GM13977 (cell line): ENCODE measurements around the gene GSTA3.
"Not testable (repeated sequence)": the region's sequence is repeated elsewhere in the genome, so short reads cannot be mapped to it uniquely, and the experiment has no call there.

Experiments used
- DNase-seq: peaks from one replicate; pipeline ENCODE4 v3.0.0; 2012; ENCODE audit warnings: low spot score
- CTCF ChIP-seq: IDR thresholded peaks from 2 replicates; pipeline ENCODE4 v1.5.1; 2012; ENCODE audit warnings: mild to moderate bottlenecking, control low read depth; ENCODE audit not compliant: insufficient read depth; ENCODE audit errors: extremely low read depth, missing control alignments
- in situ Hi-C: fragments of 300-500 bp; cut with MboI; formaldehyde crosslinking; loops from one replicate; pipeline ENCODE4 v1.12.0; 2022; ENCODE audit warnings: low sequenced_read_pairs, low pct_unique_long_range_greater_than_20kb, mixed read lengths, inconsistent platforms; ENCODE audit not compliant: unreplicated experiment

Gene GSTA3

GRCh38 chr6:52909531-52909930 is at the start of gene GSTA3:
TSS of gene GSTA3 (minus strand) at chr6:52909698. CDS start at chr6:52905834, 3,864 bp downstream.
- in situ Hi-C loops, result no loop called here
- no peak for DNase-seq
- no peak for TF ChIP-seq CTCF

DNA sequence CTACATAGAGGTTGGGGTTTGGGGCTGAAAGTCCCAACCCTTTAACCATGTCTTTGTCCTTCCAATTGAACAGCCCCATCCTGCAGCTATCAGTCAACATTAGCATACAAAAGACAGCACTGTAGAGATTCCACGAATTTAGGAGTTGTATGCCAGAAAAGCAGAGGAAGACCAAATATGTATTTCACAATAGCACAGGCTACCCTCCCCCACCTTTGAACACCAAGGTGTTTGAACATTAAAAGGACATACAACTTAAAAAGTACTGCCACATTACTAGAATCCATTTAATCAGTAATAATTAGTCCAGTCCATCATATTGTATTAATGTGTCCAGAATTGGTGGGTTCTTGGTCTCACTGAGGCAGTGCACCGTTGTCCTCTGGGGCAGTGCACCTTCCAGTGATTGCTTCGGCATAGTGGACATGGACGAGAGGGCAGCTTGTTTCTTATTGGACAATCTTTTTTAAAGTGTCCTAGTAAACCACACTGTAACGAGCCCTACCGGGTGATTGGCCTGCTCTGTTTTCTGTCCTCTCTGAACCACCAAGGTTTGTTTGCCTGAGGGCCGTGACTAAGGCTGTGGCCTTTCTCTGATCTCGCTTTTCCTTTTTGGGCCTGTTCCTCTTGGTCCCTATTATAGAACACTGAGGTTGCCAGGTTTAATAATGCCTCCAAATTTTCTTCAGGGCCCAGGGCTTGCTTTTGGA is 49.2 kb upstream of the GSTA3 start:
- no peak for DNase-seq
- no peak for TF ChIP-seq CTCF
- in situ Hi-C loops, result no loop called here

- in situ Hi-C loops, result no loop called here
- no peak for TF ChIP-seq CTCF
- no peak for DNase-seq
These were observed 46.4 kb upstream of the GSTA3 start for GRCh38 chr6:52955871-52956270.

DNA sequence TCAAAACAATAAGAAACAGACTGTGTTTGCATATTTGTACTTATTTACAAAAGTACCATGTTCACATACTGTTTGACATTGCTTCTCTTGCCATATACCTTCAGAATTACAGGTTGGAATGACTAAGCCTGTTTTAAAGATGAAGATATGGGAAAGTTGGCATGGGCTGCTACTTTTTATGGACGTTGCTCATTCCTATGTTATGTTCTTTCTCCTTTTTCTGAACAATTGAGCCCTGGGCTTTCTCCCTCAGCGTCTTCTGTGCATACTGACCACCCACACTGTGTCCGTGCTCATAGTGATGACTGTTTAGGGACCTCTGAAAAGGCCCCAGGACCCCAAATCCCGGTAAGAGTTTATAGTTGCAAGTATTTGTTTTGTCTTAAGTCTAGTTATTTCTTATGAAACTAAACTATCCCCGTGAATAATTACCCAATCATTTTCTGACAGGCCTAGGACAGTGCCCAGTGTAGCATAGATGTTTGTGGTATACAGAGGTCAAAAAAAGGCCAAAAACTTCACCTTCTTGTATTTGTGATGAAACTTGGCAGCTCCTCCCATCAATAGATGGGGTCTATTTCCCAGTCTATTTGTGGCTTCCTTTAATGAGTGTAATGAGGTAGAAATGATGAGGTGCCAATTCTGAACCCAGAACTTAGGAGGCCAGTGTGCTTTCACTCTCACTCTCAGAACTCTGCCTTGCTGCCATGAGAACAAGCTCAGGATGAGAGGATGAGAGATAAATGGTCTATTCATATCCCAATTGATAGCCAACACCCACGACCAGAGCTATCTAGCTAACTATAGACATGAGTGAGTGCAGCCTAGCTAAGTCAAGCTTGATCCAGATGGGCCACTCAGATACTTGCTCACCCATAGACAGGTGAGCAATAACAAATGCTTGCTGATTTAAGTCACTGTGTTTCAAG is 44.7 kb upstream of the GSTA3 start:
- in situ Hi-C loops, result no loop called here
- no peak for TF ChIP-seq CTCF
- no peak for DNase-seq

GRCh38 chr6:52946306-52946705 is 36.8 kb upstream of the GSTA3 start:
- no peak for TF ChIP-seq CTCF
- in situ Hi-C loops, result no loop called here
- no peak for DNase-seq

DNA sequence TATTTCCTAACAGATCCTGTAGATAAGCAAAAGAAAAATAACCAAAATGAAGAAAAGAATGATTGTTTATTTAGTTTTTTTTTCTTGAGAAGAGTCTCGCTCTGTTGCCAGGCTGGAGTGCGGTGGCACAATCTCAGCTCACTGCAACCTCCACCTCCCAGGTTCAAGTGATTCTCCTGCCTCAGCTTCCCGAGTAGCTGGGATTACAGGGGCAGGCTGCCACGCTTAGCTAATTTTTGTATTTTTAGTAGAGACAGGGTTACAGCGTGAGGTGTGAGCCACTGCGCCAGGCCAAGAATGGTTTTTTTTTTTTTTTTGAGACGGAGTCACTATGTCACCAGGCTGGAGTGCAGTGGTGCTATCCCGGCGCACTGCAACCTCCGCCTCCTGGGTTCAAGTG is 33.3 kb upstream of the GSTA3 start:
- in situ Hi-C loops, result not testable (repeated sequence)

DNA sequence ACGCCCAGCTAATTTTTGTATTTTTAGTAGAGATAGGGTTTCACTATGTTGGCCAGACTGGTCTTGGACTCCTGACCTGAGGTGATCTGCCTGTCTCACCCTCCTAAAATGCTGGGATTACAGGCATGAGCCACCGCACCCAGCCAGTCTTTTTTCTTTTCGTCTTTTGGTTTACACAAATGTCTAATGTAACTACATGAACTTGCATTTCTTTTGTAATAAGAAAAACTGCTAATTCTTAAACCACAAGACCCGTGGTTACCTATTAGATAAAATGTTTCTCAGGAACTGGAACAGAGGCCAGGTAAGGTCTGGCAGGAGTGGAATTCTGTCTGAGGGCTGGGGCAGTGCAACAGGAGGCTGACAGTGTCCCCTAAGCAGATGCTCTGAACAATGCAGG is 32.7 kb upstream of the GSTA3 start:
- in situ Hi-C loops, result no loop called here
- no peak for TF ChIP-seq CTCF
- DNase-seq, result no peak

More for the DNA sequence above, 33.3 kb upstream of the GSTA3 start:
- not testable (repeated sequence) for DNase-seq
